ENCODE results near the gene WTIP.
A peak's percentile ranks its signal among the peaks of the same experiment; 100 is the strongest.
"Not testable (repeated sequence)": the region's sequence is repeated elsewhere in the genome, so short reads cannot be mapped to it uniquely, and the experiment has no call there.

WTIP gene

GRCh38 chr19:34471906-34472700, 9.5 kb upstream of the WTIP start:
- Mint-ChIP-seq H3K27me3 (no peaks in the 10 kb centered on the region), H3K9me3 (no peaks in the 10 kb centered on the region), H3K36me3 (ENCODE audit: low read depth) (peaks cover 44% of the 10 kb centered on the region), H3K27ac (no peak overlapping the region), H3K4me3 (no peak overlapping the region), H3K4me1 (ENCODE audit: low read depth) (peaks cover 11% of the 10 kb centered on the region)

- Mint-ChIP-seq H3K4me1 (ENCODE audit: low read depth) (peaks cover 11% of the 10 kb centered on the region), H3K27ac (no peak overlapping the region), H3K27me3 (peaks cover 4% of the 10 kb centered on the region), H3K9me3 (no peaks in the 10 kb centered on the region), H3K4me3 (no peak overlapping the region), H3K36me3 (ENCODE audit: low read depth) (peaks cover 28% of the 10 kb centered on the region)
These were observed 7.1 kb upstream of the WTIP start for GRCh38 chr19:34474233-34474989.

GRCh38 chr19:34475026-34475974, 6.3 kb upstream of the WTIP start:
- H3K36me3 Mint-ChIP-seq (ENCODE audit: low read depth) = peaks cover 22% of the 10 kb centered on the region
- H3K27ac Mint-ChIP-seq = peak overlapping the region; percentile 77
- H3K4me1 Mint-ChIP-seq (ENCODE audit: low read depth) = peaks cover 11% of the 10 kb centered on the region
- H3K4me3 Mint-ChIP-seq = no peak overlapping the region
- peaks cover 10% of the 10 kb centered on the region for H3K27me3 Mint-ChIP-seq
- H3K9me3 Mint-ChIP-seq = no peaks in the 10 kb centered on the region

- H3K27me3 Mint-ChIP-seq = peaks cover 13% of the 10 kb centered on the region
- peaks cover 22% of the 10 kb centered on the region for H3K36me3 Mint-ChIP-seq (ENCODE audit: low read depth)
- H3K9me3 Mint-ChIP-seq = no peaks in the 10 kb centered on the region
- H3K4me3 Mint-ChIP-seq = no peak overlapping the region
- H3K27ac Mint-ChIP-seq = no peak overlapping the region
- H3K4me1 Mint-ChIP-seq (ENCODE audit: low read depth) = peaks cover 11% of the 10 kb centered on the region
These were observed 5.5 kb upstream of the WTIP start for GRCh38 chr19:34475975-34476594.

DNA sequence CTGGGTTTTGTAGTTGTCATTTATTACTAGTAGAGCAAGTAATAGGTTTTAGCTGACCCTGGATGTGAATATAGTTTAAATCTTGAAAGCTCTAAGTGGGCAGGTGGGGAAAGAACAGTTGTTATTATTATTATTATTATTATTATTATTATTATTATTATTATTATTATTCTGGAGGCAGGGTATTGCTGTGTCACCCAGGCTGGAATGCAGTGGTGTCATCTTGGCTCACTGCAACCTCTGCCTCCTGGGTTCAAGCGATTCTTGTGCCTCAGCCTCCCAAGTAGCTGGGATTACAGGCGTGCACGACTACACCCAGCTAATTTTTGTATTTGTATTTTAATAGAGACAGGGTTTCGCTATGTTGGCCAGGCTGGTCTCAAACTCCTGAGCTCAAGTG, 3.1 kb upstream of the WTIP start:
- not testable (repeated sequence) for H3K36me3 Mint-ChIP-seq (ENCODE audit: low read depth); H3K4me3 Mint-ChIP-seq; H3K9me3 Mint-ChIP-seq; H3K27ac Mint-ChIP-seq
- peaks cover 23% of the 10 kb centered on the region for H3K27me3 Mint-ChIP-seq
- H3K4me1 Mint-ChIP-seq (ENCODE audit: low read depth) = peaks cover 19% of the 10 kb centered on the region

- Mint-ChIP-seq H3K4me3 (no peak overlapping the region), H3K27me3 (peaks cover 31% of the 10 kb centered on the region), H3K4me1 (ENCODE audit: low read depth) (peaks cover 19% of the 10 kb centered on the region), H3K27ac (no peak overlapping the region), H3K36me3 (ENCODE audit: low read depth) (no peaks in the 10 kb centered on the region), H3K9me3 (no peaks in the 10 kb centered on the region)
These were observed 2.2 kb upstream of the WTIP start for GRCh38 chr19:34479396-34479795.

DNA sequence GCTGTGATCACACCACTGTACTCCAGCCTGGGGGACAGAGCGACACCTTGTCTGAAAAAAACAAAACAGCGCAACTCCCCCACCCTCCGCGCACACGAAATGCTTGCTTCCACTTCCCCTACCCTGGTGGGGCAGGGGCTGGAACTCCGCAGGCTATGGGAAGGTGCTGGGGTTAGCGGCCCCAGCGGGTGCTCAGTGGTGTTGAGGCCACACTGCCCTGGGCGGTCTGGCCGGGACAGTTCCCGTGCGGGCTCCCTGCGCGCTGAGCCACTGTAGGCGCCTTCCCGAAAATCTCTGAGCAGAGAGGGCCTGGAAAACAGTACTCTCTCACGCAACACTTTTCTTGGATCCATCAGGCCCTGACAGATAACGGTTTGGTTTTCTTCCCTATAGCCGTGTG, 1.1 kb upstream of the WTIP start:
- Mint-ChIP-seq H3K36me3 (ENCODE audit: low read depth) (no peaks in the 10 kb centered on the region), H3K4me3 (no peak overlapping the region), H3K27me3 (peaks cover 32% of the 10 kb centered on the region), H3K9me3 (no peaks in the 10 kb centered on the region), H3K27ac (no peak overlapping the region), H3K4me1 (ENCODE audit: low read depth) (peaks cover 9% of the 10 kb centered on the region)

- Mint-ChIP-seq H3K27ac (no peak overlapping the region), H3K36me3 (ENCODE audit: low read depth) (no peaks in the 10 kb centered on the region), H3K4me3 (no peak overlapping the region), H3K9me3 (no peaks in the 10 kb centered on the region), H3K4me1 (ENCODE audit: low read depth) (peaks cover 8% of the 10 kb centered on the region), H3K27me3 (peaks cover 39% of the 10 kb centered on the region)
These were observed 362 bp downstream of the WTIP start for GRCh38 chr19:34481861-34482379.

- peaks cover 39% of the 10 kb centered on the region for H3K27me3 Mint-ChIP-seq
- peaks cover 8% of the 10 kb centered on the region for H3K4me1 Mint-ChIP-seq (ENCODE audit: low read depth)
- no peak overlapping the region for H3K4me3 Mint-ChIP-seq
- H3K36me3 Mint-ChIP-seq (ENCODE audit: low read depth) = no peaks in the 10 kb centered on the region
- no peak overlapping the region for H3K27ac Mint-ChIP-seq
- no peaks in the 10 kb centered on the region for H3K9me3 Mint-ChIP-seq
These were observed 1.1 kb downstream of the WTIP start for GRCh38 chr19:34482380-34483250.

GRCh38 chr19:34484328-34484727, 2.8 kb downstream of the WTIP start:
- no peak overlapping the region for H3K4me3 Mint-ChIP-seq
- peaks cover 35% of the 10 kb centered on the region for H3K27me3 Mint-ChIP-seq
- peaks cover 8% of the 10 kb centered on the region for H3K4me1 Mint-ChIP-seq (ENCODE audit: low read depth)
- H3K27ac Mint-ChIP-seq = no peak overlapping the region
- no peaks in the 10 kb centered on the region for H3K36me3 Mint-ChIP-seq (ENCODE audit: low read depth)
- H3K9me3 Mint-ChIP-seq = no peaks in the 10 kb centered on the region

GRCh38 chr19:34485831-34486230, 4.3 kb downstream of the WTIP start:
- Mint-ChIP-seq H3K4me1 (ENCODE audit: low read depth) (peaks cover 8% of the 10 kb centered on the region), H3K27ac (no peak overlapping the region), H3K9me3 (no peaks in the 10 kb centered on the region), H3K27me3 (peaks cover 27% of the 10 kb centered on the region), H3K36me3 (ENCODE audit: low read depth) (no peaks in the 10 kb centered on the region), H3K4me3 (no peak overlapping the region)

DNA sequence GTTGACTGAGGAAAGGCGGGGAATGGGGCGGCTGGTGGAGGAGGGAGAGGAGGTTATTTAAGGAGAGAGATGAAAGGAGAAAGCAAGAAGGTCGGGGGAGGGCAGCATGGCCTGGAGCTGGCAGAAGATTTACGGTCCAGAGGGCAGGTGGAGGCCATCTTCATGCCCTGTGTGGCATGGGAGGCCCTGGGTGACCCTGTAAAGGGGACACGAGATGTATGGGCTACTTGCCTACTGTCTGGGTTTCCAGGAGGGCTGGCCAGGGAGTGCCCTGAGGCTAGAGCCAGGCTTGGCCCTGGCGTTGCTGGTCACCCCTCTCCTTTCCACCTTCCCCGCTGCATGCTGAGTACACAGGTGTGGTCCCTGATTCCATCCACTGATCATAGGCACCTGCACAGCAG, 6.1 kb downstream of the WTIP start:
- Mint-ChIP-seq H3K4me1 (ENCODE audit: low read depth) (peaks cover 8% of the 10 kb centered on the region), H3K36me3 (ENCODE audit: low read depth) (no peaks in the 10 kb centered on the region), H3K4me3 (no peak overlapping the region), H3K27ac (no peak overlapping the region), H3K27me3 (peaks cover 24% of the 10 kb centered on the region), H3K9me3 (no peaks in the 10 kb centered on the region)

DNA sequence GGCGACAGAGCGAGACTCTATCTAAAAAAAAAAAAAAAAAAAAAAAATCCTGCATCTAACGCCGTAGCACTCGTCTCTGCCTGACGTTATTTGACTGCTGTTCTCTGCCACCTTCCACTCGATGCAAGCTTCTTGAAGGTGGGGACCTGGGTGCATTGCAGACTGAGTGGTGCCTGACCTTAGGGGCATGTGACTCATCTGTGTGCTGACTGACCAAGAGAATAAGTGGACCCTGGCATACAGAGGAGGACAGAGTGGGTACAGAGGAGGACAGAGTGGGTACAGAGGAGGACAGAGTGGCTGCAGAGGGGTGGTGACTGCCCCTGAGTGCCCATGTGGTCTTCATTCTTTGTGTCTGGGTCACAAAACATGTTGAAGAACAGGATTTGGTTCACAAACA, 7.6 kb downstream of the WTIP start:
- peaks cover 11% of the 10 kb centered on the region for H3K27me3 Mint-ChIP-seq
- no peak overlapping the region for H3K27ac Mint-ChIP-seq

More for the DNA sequence above, 7.6 kb downstream of the WTIP start:
- no peaks in the 10 kb centered on the region for H3K4me1 Mint-ChIP-seq (ENCODE audit: low read depth)
- H3K4me3 Mint-ChIP-seq = no peak overlapping the region
- H3K9me3 Mint-ChIP-seq = no peaks in the 10 kb centered on the region
- no peaks in the 10 kb centered on the region for H3K36me3 Mint-ChIP-seq (ENCODE audit: low read depth)

Measured in stimulated activated naive CD8-positive, alpha-beta T cell treated with anti-CD3 and anti-CD28 coated beads, Interleukin-15, Interleukin-2, amounts not matched to agents 100 ng/mL and 50 ng/mL, for 24 hours (primary cell).